Activated CD4-positive, alpha-beta T cell treated with anti-CD3 and anti-CD28 coated beads for 24 hours (primary cell): Measurements from ENCODE around the gene TMPRSS13.
"Not testable (repeated sequence)": the region's sequence is repeated elsewhere in the genome, so short reads cannot be mapped to it uniquely, and the experiment has no call there.

ENCODE experiments used
- DNase-seq, 2 donors: peaks; one replicate each; pipeline ENCODE4 v3.0.0-alpha.2; 2020; ENCODE audit warnings: low read depth in 2 of 2

Gene TMPRSS13

GRCh38 chr11:117930668-117931330, 1.6 kb upstream of the TMPRSS13 start:
- no peak for DNase-seq

GRCh38 chr11:117929916-117930570, 841 bp upstream of the TMPRSS13 start:
- DNase-seq: no peak

- no peak for DNase-seq
These were observed 608 bp downstream of the TMPRSS13 start for GRCh38 chr11:117928446-117929141.

- no peak for DNase-seq
These were observed 1.3 kb downstream of the TMPRSS13 start for GRCh38 chr11:117927926-117928325.

GRCh38 chr11:117926166-117926565, 3.0 kb downstream of the TMPRSS13 start:
- not testable (repeated sequence) for DNase-seq

- no peak for DNase-seq
These were observed 3.8 kb downstream of the TMPRSS13 start for GRCh38 chr11:117925198-117925925.

- DNase-seq: no peak
These were observed 4.5 kb downstream of the TMPRSS13 start for GRCh38 chr11:117924631-117925170.

GRCh38 chr11:117923773-117924172, 5.4 kb downstream of the TMPRSS13 start:
- no peak for DNase-seq

- DNase-seq: no peak
These were observed 5.9 kb downstream of the TMPRSS13 start for GRCh38 chr11:117923275-117923674.

GRCh38 chr11:117921893-117922292, 7.3 kb downstream of the TMPRSS13 start:
- DNase-seq: no peak

- DNase-seq: no peak
These were observed 7.7 kb downstream of the TMPRSS13 start for GRCh38 chr11:117921456-117921855.

GRCh38 chr11:117919781-117920221, 9.4 kb downstream of the TMPRSS13 start:
- no peak for DNase-seq

- no peak for DNase-seq
These were observed 9.9 kb downstream of the TMPRSS13 start for GRCh38 chr11:117919341-117919740.

- no peak for DNase-seq
These were observed 10.6 kb downstream of the TMPRSS13 start for GRCh38 chr11:117918366-117919255.

GRCh38 chr11:117917591-117918151, 11.5 kb downstream of the TMPRSS13 start:
- DNase-seq: no peak

- DNase-seq: no peak
These were observed 12.2 kb downstream of the TMPRSS13 start for GRCh38 chr11:117916956-117917355.

GRCh38 chr11:117915672-117916235, 13.4 kb downstream of the TMPRSS13 start:
- DNase-seq: no peak

GRCh38 chr11:117914991-117915618, 14.1 kb downstream of the TMPRSS13 start:
- DNase-seq: no peak

- DNase-seq: no peak
These were observed 14.8 kb downstream of the TMPRSS13 start for GRCh38 chr11:117914398-117914761.
